ENCODE results near the gene COLEC12.

The COLEC12 gene

DNA sequence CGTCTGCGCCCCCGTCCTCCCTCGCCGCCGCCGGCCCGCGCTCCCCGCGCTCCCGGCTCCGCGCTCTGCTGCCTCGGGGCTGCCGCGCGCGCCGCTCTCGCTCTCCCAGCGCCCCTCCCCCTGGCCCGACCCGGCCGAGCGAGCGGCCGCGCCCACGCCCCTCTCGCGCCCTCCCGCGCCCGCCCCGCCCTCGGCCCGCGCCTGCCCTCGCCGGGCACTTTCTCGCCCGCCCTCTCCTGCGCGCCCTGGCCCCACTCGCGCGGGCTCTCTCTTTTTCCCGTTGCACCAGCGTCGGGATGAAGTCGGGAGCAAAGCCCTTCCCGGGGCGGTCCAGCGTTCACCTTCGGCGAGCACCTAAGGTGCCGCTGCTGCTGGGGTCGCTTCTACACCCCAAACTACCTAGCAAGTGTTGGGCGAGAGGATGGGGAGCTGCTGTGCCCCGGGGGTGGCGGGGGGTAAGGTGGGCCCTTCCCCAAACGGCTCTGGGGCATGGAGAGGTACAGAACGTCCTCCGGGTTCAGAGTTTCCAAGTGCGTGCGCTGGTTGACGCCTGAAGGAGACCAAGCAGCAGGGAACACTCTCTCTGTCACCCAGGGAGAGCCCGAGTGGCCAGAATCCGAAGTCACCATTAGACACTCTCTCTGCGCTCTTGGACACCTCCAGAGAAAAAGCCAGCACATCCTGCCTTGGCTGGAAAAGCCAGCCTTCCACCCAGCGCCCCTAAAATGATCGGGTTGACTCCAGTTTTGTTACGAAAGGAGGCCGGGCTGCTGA, at the start of gene COLEC12:
COLEC12 (minus strand) TSS at position 70 of the 774 bp plus-strand sequence. CDS start 187 bp downstream, outside the sequence.
- TF ChIP-seq FOXM1 (IDR thresholded peaks at IDR 0.05; ENCODE audit: borderline replicate concordance, low read depth): no peak
- TF ChIP-seq YY1 (IDR thresholded peaks at IDR 0.05; ENCODE audit: low read depth): no peak
- TF ChIP-seq TCF12 (IDR thresholded peaks at IDR 0.05; ENCODE audit: low read depth): no peak
- TF ChIP-seq EP300 (IDR thresholded peaks at IDR 0.05; ENCODE audit: borderline replicate concordance): no peak
- TF ChIP-seq CEBPB (IDR thresholded peaks at IDR 0.05): no peak
- TF ChIP-seq TAF1 (IDR thresholded peaks at IDR 0.05; ENCODE audit: low read depth): no peak
- TF ChIP-seq CREB1 (IDR thresholded peaks at IDR 0.05; ENCODE audit: low read depth): no peak
- TF ChIP-seq, protein P1, sequence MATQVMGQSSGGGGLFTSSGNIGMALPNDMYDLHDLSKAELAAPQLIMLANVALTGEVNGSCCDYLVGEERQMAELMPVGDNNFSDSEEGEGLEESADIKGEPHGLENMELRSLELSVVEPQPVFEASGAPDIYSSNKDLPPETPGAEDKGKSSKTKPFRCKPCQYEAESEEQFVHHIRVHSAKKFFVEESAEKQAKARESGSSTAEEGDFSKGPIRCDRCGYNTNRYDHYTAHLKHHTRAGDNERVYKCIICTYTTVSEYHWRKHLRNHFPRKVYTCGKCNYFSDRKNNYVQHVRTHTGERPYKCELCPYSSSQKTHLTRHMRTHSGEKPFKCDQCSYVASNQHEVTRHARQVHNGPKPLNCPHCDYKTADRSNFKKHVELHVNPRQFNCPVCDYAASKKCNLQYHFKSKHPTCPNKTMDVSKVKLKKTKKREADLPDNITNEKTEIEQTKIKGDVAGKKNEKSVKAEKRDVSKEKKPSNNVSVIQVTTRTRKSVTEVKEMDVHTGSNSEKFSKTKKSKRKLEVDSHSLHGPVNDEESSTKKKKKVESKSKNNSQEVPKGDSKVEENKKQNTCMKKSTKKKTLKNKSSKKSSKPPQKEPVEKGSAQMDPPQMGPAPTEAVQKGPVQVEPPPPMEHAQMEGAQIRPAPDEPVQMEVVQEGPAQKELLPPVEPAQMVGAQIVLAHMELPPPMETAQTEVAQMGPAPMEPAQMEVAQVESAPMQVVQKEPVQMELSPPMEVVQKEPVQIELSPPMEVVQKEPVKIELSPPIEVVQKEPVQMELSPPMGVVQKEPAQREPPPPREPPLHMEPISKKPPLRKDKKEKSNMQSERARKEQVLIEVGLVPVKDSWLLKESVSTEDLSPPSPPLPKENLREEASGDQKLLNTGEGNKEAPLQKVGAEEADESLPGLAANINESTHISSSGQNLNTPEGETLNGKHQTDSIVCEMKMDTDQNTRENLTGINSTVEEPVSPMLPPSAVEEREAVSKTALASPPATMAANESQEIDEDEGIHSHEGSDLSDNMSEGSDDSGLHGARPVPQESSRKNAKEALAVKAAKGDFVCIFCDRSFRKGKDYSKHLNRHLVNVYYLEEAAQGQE (IDR thresholded peaks at IDR 0.05; ENCODE audit: low read depth): no peak
- TF ChIP-seq, protein P2, sequence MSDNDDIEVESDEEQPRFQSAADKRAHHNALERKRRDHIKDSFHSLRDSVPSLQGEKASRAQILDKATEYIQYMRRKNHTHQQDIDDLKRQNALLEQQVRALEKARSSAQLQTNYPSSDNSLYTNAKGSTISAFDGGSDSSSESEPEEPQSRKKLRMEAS (IDR thresholded peaks at IDR 0.05): no peak
- TF ChIP-seq ZBTB7A (IDR thresholded peaks at IDR 0.05; ENCODE audit: low read depth): no peak
- no peak for TF ChIP-seq RAD21 (IDR thresholded peaks at IDR 0.05; ENCODE audit: low read depth)

GRCh38 chr18:549967-550366, 49.5 kb upstream of the COLEC12 start:
- TF ChIP-seq, protein P2 (IDR thresholded peaks at IDR 0.05): no peak
- TF ChIP-seq FOXM1 (IDR thresholded peaks at IDR 0.05; ENCODE audit: borderline replicate concordance, low read depth) (no peak), EP300 (IDR thresholded peaks at IDR 0.05; ENCODE audit: borderline replicate concordance) (no peak), ZBTB7A (IDR thresholded peaks at IDR 0.05; ENCODE audit: low read depth) (no peak), EGR1 (IDR thresholded peaks at IDR 0.05) (no peak), TAF1 (IDR thresholded peaks at IDR 0.05; ENCODE audit: low read depth) (no peak), CREB1 (IDR thresholded peaks at IDR 0.05; ENCODE audit: low read depth) (no peak), USF1 (IDR thresholded peaks at IDR 0.05) (no peak), NFIC (IDR thresholded peaks at IDR 0.05) (no peak), TEAD4 (IDR thresholded peaks at IDR 0.05) (no peak), RAD21 (IDR thresholded peaks at IDR 0.05; ENCODE audit: low read depth) (no peak)
- TF ChIP-seq, protein P1 (IDR thresholded peaks at IDR 0.05; ENCODE audit: low read depth): no peak

GRCh38 chr18:543447-544078, 43.1 kb upstream of the COLEC12 start:
- no peak for TF ChIP-seq TAF1 (IDR thresholded peaks at IDR 0.05; ENCODE audit: low read depth)
- TF ChIP-seq ZBTB7A (IDR thresholded peaks at IDR 0.05; ENCODE audit: low read depth): no peak
- TF ChIP-seq, protein P1 (IDR thresholded peaks at IDR 0.05; ENCODE audit: low read depth): no peak
- TF ChIP-seq, protein P2 (IDR thresholded peaks at IDR 0.05): no peak
- TF ChIP-seq TEAD4 (IDR thresholded peaks at IDR 0.05): no peak
- TF ChIP-seq RAD21 (IDR thresholded peaks at IDR 0.05; ENCODE audit: low read depth): no peak
- TF ChIP-seq USF1 (IDR thresholded peaks at IDR 0.05): no peak
- no peak for TF ChIP-seq EGR1 (IDR thresholded peaks at IDR 0.05)
- TF ChIP-seq FOXM1 (IDR thresholded peaks at IDR 0.05; ENCODE audit: borderline replicate concordance, low read depth): no peak
- no peak for TF ChIP-seq TCF12 (IDR thresholded peaks at IDR 0.05; ENCODE audit: low read depth)
